Osteoblast (primary cell): ENCODE results near the gene CDKL4. TPM values are rescaled to one million over a fixed set of nuclear protein-coding genes. Genes with fewer than 3 reads are reported as not detected.
A peak's percentile ranks its signal among the peaks of the same experiment; 100 is the strongest.

Source experiments
- DNase-seq: peaks from one replicate; pipeline ENCODE4 v3.0.0; 2011; ENCODE audit warnings: low spot score, mixed read lengths; ENCODE audit not compliant: insufficient read length; ENCODE audit errors: missing footprints
- H2AFZ ChIP-seq: 2 replicates; pipeline ENCODE4 v1.6.0; 2011; ENCODE audit warnings: mild to moderate bottlenecking, low read length
- H3K27ac ChIP-seq: 2 replicates; pipeline ENCODE4 v1.5.1; 2011; ENCODE audit warnings: mild to moderate bottlenecking, low read depth, low read length, moderate library complexity
- H3K27me3 ChIP-seq: 2 replicates; pipeline ENCODE4 v1.6.0; 2012; ENCODE audit warnings: mild to moderate bottlenecking, control low read depth, inconsistent platforms, low read length, moderate library complexity; ENCODE audit not compliant: insufficient read depth
- H3K36me3 ChIP-seq: 2 replicates; pipeline ENCODE4 v1.5.1; 2011; ENCODE audit warnings: mild to moderate bottlenecking, low read length, control low read depth, moderate library complexity; ENCODE audit not compliant: insufficient read depth
- H3K4me1 ChIP-seq: 2 replicates; pipeline ENCODE4 v1.5.1; 2011; ENCODE audit warnings: mild to moderate bottlenecking, low read length, control low read depth, moderate library complexity; ENCODE audit not compliant: insufficient read depth
- H3K4me2 ChIP-seq: 2 replicates; pipeline ENCODE4 v1.6.0; 2011; ENCODE audit warnings: mild to moderate bottlenecking, low read length; ENCODE audit not compliant: insufficient read depth
- H3K4me3 ChIP-seq: fragments of 200-600 bp; sonication (generic); 3 replicates; pipeline ENCODE4 v1.5.1; 2012; ENCODE audit warnings: mild to moderate bottlenecking, low read length, inconsistent platforms; ENCODE audit not compliant: insufficient read depth
- H3K79me2 ChIP-seq: 2 replicates; pipeline ENCODE4 v1.6.0; 2012; ENCODE audit warnings: mild to moderate bottlenecking, low read length, control low read depth, inconsistent platforms; ENCODE audit not compliant: insufficient read depth
- H3K9me3 ChIP-seq: 2 replicates; pipeline ENCODE4 v1.5.1; 2011; ENCODE audit warnings: low read depth, low read length, control low read depth
- H4K20me1 ChIP-seq: 2 replicates; pipeline ENCODE4 v1.6.0; 2012; ENCODE audit warnings: mild to moderate bottlenecking, low read length, control low read depth; ENCODE audit not compliant: insufficient read depth
- CTCF ChIP-seq: IDR thresholded peaks from 2 replicates; pipeline ENCODE4 v1.5.1; 2011; ENCODE audit warnings: mild to moderate bottlenecking, low read depth, low read length, moderate library complexity; ENCODE audit errors: extremely low read depth
- small RNA-seq: library from RNA; depleted of rRNA; stranded (forward); fragments of <200 nt; gene quantifications from one replicate; pipeline ENCODE3, GENCODE V24; 2012
- total RNA-seq: library from RNA; depleted of rRNA; stranded (reverse); fragments of >200 nt; gene quantifications from 2 replicates; pipeline ENCODE4 v1.2.3, GENCODE V29; 2012

Gene CDKL4
- total RNA-seq, 1 donor, result 2.2 TPM

- Histone ChIP-seq H3K4me2 (peak overlapping the region; percentile 71), H3K36me3 (no peaks in the 10 kb centered on the region), H3K27ac (peak overlapping the region; percentile 62), H4K20me1 (no peaks in the 10 kb centered on the region), H3K4me1 (peaks cover 29% of the 10 kb centered on the region), H3K79me2 (peaks cover 7% of the 10 kb centered on the region), H3K9me3 (no peaks in the 10 kb centered on the region), H3K27me3 (no peaks in the 10 kb centered on the region), H3K4me3 (peak overlapping the region; percentile 6), H2AFZ (peak overlapping the region; percentile 53)
- no peak for DNase-seq
- no peak for TF ChIP-seq CTCF
Observed at GRCh38 chr2:39127973-39128372, 115.8 kb downstream of the CDKL4 start.

Small RNAs within 50 kb of the gene (small RNA-seq; reads per million reads assigned to genes)
- not detected for gene RF00019
- not detected for gene RF00272

Other genes starting within 250 kb of the CDKL4 start
- 21.8 and 28.6 TPM in 2 replicates for gene SOS1, start 122.9 kb downstream of the CDKL4 start, total RNA-seq
- 49.8 and 51.8 TPM in 2 replicates for gene MAP4K3, start 193.3 kb upstream of the CDKL4 start, total RNA-seq